Effector memory CD4-positive, alpha-beta T cell (primary cell): ENCODE measurements around the gene STEAP2.

Experiments
- DNase-seq, 3 donors: peaks; one replicate each; pipeline ENCODE4 v3.0.0-alpha.2; 2020
- H3K27ac ChIP-seq: 2 replicates; pipeline ENCODE4 v1.7.0; 2013; ENCODE audit warnings: mild to moderate bottlenecking, low read length, moderate library complexity; ENCODE audit not compliant: insufficient read depth, poor library complexity, severe bottlenecking
- H3K27me3 ChIP-seq: replicated peaks from 2 replicates; pipeline ENCODE4 v1.7.0; 2013; ENCODE audit warnings: mild to moderate bottlenecking, low read length; ENCODE audit not compliant: insufficient read depth, control insufficient read depth, poor library complexity, severe bottlenecking
- H3K36me3 ChIP-seq: 2 replicates; pipeline ENCODE4 v1.7.0; 2013; ENCODE audit warnings: mild to moderate bottlenecking, low read length, moderate library complexity; ENCODE audit not compliant: control insufficient read depth, insufficient read depth
- H3K4me1 ChIP-seq: 2 replicates; pipeline ENCODE4 v1.7.0; 2013; ENCODE audit warnings: low read length, mild to moderate bottlenecking; ENCODE audit not compliant: control insufficient read depth, insufficient read depth, poor library complexity, severe bottlenecking
- H3K4me3 ChIP-seq: 2 replicates; pipeline ENCODE4 v1.7.0; 2013; ENCODE audit warnings: low read length, low read depth, mild to moderate bottlenecking; ENCODE audit not compliant: insufficient read depth, poor library complexity, severe bottlenecking
- H3K9me3 ChIP-seq: 2 replicates; pipeline ENCODE4 v1.7.0; 2013; ENCODE audit warnings: mild to moderate bottlenecking, low read length, moderate library complexity; ENCODE audit not compliant: control insufficient read depth

Gene STEAP2

GRCh38 chr7:90191648-90192047 is 19.9 kb upstream of the STEAP2 start:
- Histone ChIP-seq H3K27ac (no peak overlapping the region), H3K9me3 (no peaks in the 10 kb centered on the region), H3K4me1 (no peaks in the 10 kb centered on the region), H3K27me3 (no peaks in the 10 kb centered on the region), H3K4me3 (no peak overlapping the region), H3K36me3 (no peaks in the 10 kb centered on the region)
- no peak for DNase-seq

- Histone ChIP-seq H3K36me3 (no peaks in the 10 kb centered on the region), H3K4me3 (no peak overlapping the region), H3K27me3 (no peaks in the 10 kb centered on the region), H3K9me3 (no peaks in the 10 kb centered on the region), H3K27ac (no peak overlapping the region), H3K4me1 (no peaks in the 10 kb centered on the region)
- DNase-seq = no peak
These were observed 18.4 kb upstream of the STEAP2 start for GRCh38 chr7:90192876-90193750.

- H3K36me3 ChIP-seq = no peaks in the 10 kb centered on the region
- no peaks in the 10 kb centered on the region for H3K4me1 ChIP-seq
- H3K4me3 ChIP-seq = no peak overlapping the region
- no peak for DNase-seq
- H3K9me3 ChIP-seq = no peaks in the 10 kb centered on the region
- no peak overlapping the region for H3K27ac ChIP-seq
- no peaks in the 10 kb centered on the region for H3K27me3 ChIP-seq
These were observed 16.4 kb upstream of the STEAP2 start for GRCh38 chr7:90194911-90195809.

- H3K4me1 ChIP-seq = no peaks in the 10 kb centered on the region
- no peaks in the 10 kb centered on the region for H3K27me3 ChIP-seq
- H3K9me3 ChIP-seq = no peaks in the 10 kb centered on the region
- no peak for DNase-seq
- H3K4me3 ChIP-seq = no peak overlapping the region
- H3K27ac ChIP-seq = no peak overlapping the region
- no peaks in the 10 kb centered on the region for H3K36me3 ChIP-seq
These were observed 9.9 kb upstream of the STEAP2 start for GRCh38 chr7:90201500-90202195.

- no peak for DNase-seq
- H3K36me3 ChIP-seq = no peaks in the 10 kb centered on the region
- no peaks in the 10 kb centered on the region for H3K9me3 ChIP-seq
- no peak overlapping the region for H3K27ac ChIP-seq
- H3K4me1 ChIP-seq = no peaks in the 10 kb centered on the region
- no peaks in the 10 kb centered on the region for H3K27me3 ChIP-seq
- no peak overlapping the region for H3K4me3 ChIP-seq
These were observed 3.6 kb upstream of the STEAP2 start for GRCh38 chr7:90207956-90208355.

GRCh38 chr7:90209776-90210175 is 1.8 kb upstream of the STEAP2 start:
- no peak for DNase-seq
- Histone ChIP-seq H3K4me1 (no peaks in the 10 kb centered on the region), H3K27me3 (no peaks in the 10 kb centered on the region)

GRCh38 chr7:90210475-90210874 is 1.1 kb upstream of the STEAP2 start:
- no peak overlapping the region for H3K27ac ChIP-seq

More at GRCh38 chr7:90209776-90210175, 1.8 kb upstream of the STEAP2 start:
- H3K4me3 ChIP-seq = no peak overlapping the region
- H3K36me3 ChIP-seq = no peaks in the 10 kb centered on the region
- no peaks in the 10 kb centered on the region for H3K9me3 ChIP-seq
- H3K27ac ChIP-seq = no peak overlapping the region

GRCh38 chr7:90210981-90211380 is 559 bp upstream of the STEAP2 start:
- H3K27ac ChIP-seq = no peak overlapping the region
- no peaks in the 10 kb centered on the region for H3K4me1 ChIP-seq
- H3K27me3 ChIP-seq = no peaks in the 10 kb centered on the region
- no peak for DNase-seq
- H3K9me3 ChIP-seq = no peaks in the 10 kb centered on the region
- H3K36me3 ChIP-seq = no peaks in the 10 kb centered on the region
- no peak overlapping the region for H3K4me3 ChIP-seq

More at GRCh38 chr7:90210475-90210874, 1.1 kb upstream of the STEAP2 start:
- H3K36me3 ChIP-seq = no peaks in the 10 kb centered on the region
- H3K27me3 ChIP-seq = no peaks in the 10 kb centered on the region
- DNase-seq = no peak
- no peak overlapping the region for H3K4me3 ChIP-seq
- H3K4me1 ChIP-seq = no peaks in the 10 kb centered on the region
- no peaks in the 10 kb centered on the region for H3K9me3 ChIP-seq

GRCh38 chr7:90212149-90212495 is 582 bp downstream of the STEAP2 start:
- Histone ChIP-seq H3K36me3 (no peaks in the 10 kb centered on the region), H3K27me3 (no peaks in the 10 kb centered on the region)

More at GRCh38 chr7:90212149-90212495, 582 bp downstream of the STEAP2 start:
- Histone ChIP-seq H3K9me3 (no peaks in the 10 kb centered on the region), H3K4me3 (no peak overlapping the region), H3K27ac (no peak overlapping the region), H3K4me1 (no peaks in the 10 kb centered on the region)
- DNase-seq = no peak
